HG03097 (cell line): Measurements from ENCODE around the gene C16orf95.
"Not testable (repeated sequence)": the region's sequence is repeated elsewhere in the genome, so short reads cannot be mapped to it uniquely, and the experiment has no call there.

ENCODE experiments used
- ATAC-seq: cut with Tn5 transposase; IDR thresholded peaks from one replicate; pipeline ENCODE4 v1.9.1; 2021; ENCODE audit not compliant: unreplicated experiment, low FRiP score

Gene C16orf95, protein sequence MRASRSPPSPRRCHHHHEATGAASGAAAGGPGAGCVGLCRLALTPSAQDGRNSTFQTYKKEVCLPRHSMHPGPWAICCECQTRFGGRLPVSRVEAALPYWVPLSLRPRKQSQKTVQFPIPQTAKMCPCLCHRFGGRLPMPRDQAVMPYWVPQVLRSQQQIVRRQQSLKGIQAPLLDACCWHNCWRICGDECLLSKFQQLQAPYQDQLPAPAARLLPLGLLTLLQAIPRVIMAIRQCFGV

DNA sequence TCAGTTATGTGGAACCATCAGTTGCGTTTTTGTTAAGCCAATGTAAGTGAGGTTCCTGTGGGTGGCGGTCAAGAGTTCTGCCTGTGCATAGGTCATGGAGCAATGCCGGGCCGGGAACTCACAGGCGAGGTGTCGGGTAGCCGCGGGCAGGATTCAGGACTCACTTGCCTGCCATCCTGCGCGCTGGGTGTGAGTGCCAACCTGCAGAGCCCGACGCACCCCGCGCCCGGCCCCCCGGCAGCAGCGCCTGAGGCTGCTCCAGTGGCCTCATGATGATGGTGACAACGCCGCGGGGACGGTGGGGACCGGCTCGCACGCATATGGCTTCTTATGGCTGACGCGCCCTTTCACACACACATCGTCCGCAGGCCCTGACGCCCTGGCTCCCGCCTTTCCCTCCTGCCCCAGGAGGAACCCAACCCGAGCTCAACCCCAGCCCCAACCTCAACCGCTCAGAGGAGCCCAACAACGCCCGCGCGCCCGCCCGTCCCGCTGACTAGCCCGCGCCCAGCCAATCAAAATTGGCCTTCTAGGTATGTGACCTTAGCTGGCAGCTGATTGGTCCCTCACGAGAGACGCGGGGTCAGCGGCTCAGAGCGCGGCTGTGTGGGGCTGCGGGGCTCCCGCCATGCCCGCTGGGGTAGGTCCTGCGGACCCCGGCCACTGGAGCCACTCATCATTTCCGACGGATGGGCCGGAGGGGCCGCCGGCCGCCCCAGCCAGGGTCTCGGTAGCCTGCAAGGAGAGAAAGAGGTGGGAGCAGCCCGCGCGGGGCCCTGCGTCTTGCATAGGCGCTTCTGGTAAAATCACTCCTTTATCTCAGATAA is at the start of gene C16orf95:
Gene C16orf95 (minus strand): TSS at position 470 of the 827 bp plus-strand sequence. CDS start 150 bp downstream, at position 320.
- peak; percentile 71 for ATAC-seq

DNA sequence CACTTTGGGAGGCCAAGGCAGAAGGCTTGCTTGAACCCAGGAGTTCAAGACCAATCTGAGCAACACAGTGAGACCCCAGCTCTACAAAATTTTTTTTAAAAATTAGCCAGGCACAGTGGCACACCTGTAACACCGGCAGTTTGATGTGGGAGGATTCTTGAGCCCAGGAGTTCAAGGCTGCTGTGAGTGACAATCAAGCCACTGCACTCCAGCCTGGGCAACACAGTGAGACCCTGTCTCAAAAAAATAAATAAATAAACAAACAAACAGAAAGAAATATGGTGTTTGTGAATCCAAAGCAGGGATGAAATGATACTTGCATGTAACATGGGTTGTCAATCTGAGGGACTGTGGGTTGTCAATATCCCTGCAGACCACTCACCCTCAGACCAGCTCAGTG is 49.7 kb upstream of the C16orf95 start:
- ATAC-seq = no peak

DNA sequence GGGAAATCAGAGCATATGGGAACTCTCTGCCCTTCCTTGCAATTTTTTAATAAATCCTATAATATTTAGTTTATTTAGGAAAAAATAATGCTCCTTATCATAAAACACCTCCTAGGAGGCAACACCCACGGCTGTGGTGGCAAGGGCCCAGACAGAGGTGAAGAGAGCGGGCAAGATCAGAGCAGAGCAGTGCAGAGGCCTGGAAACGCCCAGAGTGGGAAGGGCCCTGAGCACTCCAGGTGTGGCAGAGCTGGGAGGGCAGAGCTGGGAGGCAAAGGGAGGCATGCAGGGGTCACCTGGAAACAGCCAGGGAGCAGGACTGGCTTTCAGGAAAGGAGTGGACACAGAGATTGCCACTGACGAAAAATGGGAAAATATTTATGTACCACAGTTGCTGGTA is 49.1 kb upstream of the C16orf95 start:
- no peak for ATAC-seq

DNA sequence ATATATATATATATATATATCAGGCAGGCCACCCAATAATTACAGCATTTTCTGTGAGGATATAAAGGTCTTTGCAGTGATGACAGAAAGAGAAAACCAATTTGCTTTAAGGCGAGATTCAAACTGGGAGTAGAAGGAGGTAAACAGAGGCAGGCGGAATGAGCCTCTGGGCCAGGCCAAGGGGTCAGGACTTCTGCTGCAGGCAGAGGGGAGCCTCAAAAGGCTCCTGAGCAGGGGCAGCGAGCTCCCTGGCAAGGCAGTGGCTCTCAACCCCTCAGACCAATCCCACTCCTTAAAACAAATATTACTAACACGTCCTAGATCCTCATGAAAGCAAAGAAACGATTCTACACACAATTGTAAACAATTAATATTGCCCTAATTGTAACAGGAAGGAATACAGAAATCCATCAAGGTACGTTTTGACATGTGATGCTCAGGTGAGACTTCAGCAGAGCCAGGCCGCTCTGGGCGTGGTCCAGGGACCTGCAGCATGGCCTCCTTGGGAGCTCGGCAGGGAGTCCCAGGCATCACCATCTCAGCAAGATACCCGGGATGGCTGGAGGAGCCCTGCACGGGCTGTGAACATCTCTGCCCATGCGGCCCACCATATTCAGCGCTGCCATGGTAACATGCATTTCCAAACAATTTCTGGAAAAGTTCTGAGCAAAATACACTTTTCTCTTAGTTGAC is 48.0 kb upstream of the C16orf95 start:
- no peak for ATAC-seq

DNA sequence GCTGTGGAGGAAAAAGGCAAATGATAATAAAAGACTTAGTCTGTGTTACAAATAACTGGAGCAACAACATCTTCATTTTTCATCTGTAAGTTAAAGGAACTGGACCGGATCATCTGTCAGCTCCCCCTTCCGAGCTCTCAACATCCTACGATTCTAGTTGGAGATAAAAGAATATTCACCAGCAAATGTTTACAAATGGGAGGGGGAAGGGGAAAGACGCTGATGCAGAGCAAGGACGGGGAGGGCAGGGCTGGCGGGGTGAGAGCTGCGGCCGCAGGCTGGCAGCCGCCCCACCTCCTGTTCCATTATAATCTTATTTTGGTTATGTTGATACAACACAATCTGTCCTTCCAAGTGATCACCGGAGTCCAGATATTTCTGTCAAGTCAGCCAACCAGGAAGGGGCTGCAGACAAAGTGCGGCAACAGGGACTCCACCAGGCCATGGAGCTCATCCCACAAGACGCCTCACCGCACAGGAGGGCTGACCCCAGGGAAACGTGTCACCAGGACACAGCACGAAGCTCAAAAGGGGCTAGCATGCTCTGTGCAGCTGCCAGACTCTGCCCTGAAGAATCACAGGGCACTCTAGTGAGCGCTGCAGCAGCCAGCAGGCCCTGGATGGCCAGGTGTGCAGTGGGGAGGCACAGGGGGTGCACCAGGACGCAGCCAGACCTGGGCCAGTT is 46.7 kb upstream of the C16orf95 start:
- no peak for ATAC-seq

DNA sequence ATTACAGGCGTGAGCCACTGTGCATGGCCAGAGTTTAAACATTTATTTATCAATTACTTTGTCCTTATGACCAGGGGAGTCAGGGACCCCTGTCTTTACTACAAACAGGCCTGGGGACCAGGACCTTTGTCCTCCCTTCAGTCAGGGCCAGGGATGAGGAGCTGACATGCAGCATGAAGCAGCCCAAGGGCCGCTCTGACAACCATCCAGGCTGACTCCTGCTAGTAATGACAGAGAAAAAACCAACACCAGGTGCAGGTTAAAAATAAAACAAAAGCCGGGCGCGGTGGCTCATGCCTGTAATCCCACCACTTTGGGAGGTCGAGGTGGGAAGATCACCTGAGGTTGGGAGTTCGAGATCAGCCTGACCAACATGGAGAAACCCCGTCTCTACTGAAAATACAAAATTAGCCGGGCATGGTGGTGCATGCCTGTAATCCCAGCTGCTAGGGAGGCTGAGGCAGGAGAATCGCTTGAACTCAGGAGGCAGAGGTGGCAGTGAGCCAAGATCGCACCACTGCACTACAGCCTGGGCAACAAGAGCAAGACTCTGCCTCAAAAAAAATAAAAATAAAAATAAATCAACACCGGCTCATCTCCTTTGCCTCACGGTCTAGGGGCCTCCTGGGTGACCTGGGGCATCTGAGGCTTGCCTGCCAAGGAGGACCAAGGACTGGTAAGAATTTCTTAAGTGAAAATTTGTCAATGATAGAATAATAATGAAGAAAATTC is 45.8 kb upstream of the C16orf95 start:
- ATAC-seq = not testable (repeated sequence)

DNA sequence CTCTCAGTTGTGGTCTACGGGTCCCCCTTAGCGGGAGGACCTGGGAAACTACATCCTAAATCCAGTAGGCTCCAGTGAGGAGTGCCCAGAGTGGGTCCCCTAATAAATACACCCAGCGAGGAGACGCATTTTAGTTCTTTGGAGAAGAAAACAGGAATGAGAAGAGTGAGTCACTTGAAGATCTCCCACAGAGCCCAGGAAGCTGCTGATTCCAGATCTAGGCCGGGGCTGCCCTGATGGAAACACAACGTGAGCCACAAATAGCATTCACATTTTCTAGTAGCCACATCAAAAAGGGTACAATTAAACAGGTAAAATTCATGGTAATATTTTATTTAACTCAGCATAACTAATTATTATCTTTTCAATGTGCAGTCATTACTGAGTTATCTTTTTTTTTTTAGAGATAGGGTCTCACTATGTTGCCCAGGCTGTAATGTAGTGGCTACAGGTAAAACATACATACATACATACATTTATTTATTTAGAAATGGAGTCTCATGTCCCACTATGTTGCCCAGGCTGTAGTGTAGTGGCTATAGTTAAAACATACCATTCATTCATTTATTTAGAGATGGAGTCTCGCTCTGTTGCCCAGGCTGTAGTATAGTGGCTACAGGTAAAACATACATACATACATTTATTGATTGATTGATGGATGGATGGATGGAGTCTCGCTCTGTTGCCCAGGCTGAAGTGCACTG is 44.9 kb upstream of the C16orf95 start:
- no peak for ATAC-seq

DNA sequence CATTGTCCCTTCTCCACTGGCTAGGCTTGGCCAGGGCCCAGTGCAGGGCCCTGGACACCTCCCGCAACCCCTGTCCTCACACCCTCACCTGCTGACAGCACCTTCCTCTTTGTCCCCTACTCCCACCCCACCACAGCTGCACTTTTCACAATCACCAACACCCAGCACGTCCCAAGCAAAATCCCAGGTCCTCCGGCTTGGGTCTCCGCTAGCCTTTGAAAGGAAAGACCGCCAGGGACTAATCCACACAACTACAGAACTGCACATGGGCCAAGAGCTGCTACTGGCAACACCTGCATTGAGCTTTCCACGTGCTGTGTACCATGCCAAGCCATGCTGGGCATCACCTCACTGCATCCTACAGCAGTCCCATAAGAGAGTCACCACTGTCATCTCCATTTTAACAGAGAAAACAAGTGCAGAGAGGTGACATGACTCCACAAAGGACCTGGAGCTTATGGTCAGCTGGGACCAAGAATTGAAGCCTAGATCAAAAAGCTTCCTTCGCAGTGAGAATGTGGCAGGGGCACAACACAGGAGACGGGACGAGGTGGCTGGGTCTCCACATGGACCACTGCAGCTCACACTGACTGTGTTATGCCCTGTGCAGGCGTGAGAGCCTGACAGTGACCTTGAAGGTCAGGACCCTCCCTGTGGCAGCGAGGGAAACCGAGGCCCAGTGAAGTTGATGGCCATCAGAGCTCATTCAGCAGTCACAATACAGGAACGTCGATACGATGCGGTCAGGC is 43.8 kb upstream of the C16orf95 start:
- ATAC-seq = no peak

DNA sequence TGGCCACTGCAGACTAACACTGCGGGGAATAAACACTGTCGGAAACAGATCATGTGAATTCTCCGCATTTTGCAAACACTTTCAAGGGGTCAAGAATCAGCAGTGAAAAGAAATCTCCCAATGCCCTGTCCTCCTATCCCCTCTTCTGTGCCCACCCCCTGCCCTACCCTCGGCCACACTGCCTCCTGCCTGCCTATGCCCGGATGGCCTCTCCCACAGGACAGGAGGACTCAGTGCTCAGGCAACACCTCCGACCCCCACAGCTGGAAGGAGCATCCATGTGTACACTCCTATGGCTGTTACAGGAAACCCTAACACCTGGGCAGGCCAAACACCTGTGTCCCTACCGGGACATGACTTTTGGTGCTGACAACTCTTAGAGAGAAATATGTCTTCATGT is 41.9 kb upstream of the C16orf95 start:
- no peak for ATAC-seq

DNA sequence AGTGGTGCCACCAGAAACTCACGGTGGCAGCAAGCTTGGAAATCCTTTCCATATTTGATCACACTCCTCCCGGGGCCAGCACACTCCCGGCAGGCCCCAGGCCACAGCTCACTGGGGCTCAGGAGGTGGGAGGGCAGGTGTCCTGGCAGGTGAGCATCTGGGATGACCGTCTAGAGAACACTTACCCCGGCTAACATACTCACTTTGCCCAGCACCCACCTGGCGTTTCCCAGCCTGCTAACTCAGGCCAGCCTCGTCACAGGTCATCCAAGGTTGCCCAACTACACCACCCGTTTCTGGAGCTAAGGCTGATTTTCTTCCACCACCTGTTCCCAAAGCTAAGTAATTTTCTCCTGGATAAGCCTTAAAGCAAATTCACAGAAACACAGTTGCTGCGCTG is 41.5 kb upstream of the C16orf95 start:
- ATAC-seq = no peak

DNA sequence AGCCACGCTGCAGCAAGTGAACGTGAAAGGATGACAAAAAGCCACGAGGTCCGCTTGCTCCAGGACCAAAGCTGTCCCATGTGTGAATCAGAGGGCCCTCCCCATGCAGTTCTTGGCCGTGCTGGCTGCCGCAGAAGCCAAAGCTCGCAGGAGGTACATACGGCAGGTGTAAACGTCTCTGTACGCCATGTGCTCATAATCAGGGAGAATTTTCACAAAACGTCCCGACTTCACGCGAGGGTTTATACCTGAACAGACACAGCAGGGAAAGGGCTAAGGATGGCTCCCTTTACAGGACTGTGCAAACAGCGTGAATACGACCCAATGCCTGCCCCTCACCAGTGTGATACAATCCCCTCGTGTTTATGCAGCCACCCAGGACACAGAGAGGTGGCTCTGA is 41.1 kb upstream of the C16orf95 start:
- ATAC-seq = no peak

DNA sequence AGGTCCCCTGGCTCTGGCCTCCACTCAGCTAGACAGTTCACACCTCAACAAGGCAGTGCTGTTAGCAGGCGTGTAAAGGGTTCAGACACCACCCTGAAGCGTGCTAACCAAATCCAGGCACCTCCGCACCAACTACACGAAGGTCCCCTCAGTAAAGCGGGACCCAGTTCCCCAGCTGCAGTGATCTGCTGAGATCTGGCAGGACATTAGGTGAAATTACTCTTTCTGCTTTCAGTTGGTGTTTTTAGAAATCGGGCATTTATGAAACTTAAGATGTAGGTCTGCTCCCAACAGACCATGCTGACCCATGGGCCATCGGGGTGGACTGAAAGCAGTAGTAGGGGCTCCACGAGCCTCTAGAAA is 39.3 kb upstream of the C16orf95 start:
- no peak for ATAC-seq

DNA sequence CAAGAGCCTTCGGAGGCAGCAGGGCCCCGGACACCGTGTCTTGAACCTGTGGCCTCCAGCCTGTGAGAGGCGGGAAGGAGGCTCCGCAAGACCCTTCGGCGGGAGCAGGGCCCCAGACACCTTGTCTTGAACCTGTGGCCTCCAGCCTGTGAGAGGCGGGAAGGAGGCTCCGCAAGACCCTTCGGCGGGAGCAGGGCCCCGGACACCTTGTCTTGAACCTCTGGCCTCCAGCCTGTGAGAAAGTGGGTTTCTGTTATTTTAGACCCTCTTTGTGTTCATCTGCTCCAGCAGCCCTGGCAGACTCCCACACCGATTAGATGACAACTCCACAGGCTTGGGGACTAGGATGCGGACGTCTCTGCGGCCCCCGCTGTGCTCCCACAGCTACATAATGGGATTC is 36.4 kb upstream of the C16orf95 start:
- no peak for ATAC-seq

DNA sequence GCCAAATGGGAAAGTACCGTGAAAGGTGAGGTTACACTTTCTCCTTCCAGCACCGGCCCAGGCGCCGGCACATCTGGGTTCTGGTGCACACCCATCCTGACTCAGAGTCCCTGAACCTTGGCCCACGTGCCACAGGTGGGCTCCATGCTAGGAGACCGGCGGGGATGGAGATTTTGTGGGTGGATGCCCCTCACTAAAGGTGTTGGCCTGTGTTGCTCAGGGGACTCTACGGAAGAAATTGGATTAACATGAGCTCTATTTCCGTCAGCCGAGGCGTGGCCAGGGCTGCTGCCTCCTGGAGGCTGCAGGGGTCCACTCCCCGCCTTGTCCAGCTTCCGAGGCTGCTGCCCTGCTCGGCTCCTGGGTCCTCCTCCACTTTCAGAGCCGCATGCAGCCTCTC is 35.6 kb upstream of the C16orf95 start:
- no peak for ATAC-seq

DNA sequence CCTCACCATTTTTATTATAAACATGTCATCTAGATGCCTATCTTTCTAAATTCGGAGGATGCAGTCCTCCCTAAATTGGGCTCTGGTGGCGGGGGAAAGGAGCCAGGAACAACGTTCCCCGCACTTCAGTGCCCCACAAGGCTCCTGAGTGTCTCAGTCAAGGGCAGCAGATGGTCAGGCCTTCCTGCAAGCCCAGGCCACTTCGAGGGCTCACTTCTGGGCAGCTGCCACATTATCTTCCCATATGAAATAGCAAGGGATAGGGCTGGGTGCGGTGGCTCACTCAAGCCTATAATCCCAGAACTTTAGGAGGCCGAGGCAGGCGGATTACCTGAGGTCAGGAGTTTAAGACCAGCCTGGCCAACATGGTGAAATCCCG is 34.1 kb upstream of the C16orf95 start:
- ATAC-seq = no peak

DNA sequence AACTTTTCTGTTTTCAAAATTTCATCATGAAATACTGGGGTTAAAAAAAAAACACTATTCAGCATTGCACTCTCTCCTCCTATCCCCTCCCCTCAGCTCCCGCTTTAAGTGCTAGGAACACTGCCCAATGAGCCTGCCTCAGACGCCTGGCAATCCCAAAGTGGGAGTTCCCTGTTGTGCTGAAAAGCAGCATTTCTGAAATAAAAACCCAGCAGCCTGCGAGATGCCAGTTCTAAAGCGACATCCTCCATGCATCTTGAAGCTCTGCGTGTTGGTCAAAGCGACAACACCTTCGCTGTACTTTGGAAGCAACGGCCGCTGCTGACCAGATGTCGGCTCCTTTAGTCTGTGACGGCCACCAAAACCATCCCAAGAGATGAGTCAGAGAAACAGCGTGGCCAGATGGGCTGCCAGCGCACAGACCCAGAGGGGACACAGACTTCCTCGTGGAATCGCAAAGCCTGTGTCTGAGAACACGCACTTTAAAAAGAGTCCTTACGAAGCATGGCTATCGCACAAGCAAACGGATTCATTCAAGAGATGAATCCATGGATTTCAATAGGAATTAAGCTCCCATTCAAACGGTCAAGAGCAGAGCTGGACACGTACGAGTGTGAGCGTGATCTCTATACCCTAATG is 33.6 kb upstream of the C16orf95 start:
- ATAC-seq = no peak

DNA sequence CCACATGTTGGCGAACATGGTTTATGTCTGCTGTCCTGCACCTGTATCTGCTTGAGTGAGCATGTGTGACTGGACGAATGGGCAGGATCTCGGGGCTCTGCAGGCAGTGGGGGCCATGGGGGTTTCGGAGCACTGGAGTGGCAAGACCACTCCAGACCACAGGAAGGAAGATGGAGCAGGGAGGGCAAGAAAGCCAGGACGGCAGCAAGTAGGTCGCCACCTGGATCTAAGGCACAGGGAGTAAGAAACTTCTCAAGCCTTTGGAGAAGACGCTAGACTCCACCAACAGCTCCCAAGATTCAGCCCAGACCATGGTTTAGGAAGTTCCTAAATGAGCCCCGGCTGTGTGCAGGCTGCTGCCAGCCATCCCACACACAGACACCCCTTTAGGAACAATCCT is 32.8 kb upstream of the C16orf95 start:
- ATAC-seq = no peak

DNA sequence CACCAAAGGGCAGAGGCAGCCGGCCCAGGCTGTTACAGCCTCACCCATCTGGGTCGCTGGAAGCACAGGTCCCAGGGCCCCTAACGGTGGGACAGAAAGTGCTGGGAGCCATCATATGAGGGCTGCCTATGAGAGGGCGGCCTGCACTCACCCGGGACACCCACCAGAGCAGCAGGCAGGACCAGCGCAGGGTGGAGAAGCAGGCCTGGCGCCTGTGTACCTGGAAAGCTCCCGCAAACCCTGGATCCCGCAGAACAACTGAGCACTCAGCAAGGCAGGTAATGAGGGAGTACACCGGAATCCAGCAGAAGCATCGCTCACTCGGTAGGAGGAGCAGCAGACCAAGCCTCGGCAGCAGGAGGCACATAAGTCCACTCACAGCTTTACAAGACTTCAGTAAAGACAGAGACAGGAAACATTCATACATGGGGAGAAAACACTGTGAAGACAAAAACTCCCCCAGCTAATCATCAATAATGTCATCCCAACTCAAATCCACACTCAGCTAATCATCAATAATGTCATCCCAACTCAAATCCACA is 31.5 kb upstream of the C16orf95 start:
- no peak for ATAC-seq
